Smooth muscle cell of the brain vasculature (primary cell): ENCODE measurements around the gene SBSN.
"Not testable (repeated sequence)": the region's sequence is repeated elsewhere in the genome, so short reads cannot be mapped to it uniquely, and the experiment has no call there.

Source experiments
- DNase-seq: peaks from one replicate; pipeline ENCODE4 v3.0.0-alpha.2; 2012; ENCODE audit warnings: low read depth, low spot score

SBSN gene

DNA sequence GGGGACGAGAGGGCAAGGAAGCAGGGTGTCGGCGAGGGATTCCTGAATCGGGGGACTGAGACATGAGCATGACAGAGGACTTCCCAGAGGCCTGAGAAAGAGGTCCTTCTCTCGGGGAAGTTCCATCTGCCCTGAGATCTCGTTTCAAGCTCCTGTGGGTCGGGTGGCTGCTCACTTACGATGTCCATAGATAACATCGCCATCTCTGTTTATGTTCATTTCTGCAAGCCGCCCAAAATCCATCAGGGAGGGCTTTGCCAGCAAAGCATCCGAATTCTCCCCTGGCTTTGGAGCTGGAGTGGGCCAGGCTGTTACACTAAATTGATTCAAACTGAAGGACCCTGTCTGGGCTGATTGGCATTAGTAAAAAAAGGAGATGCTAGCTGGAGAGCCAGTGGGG lies 20.6 kb downstream of the SBSN start:
- DNase-seq = no peak

DNA sequence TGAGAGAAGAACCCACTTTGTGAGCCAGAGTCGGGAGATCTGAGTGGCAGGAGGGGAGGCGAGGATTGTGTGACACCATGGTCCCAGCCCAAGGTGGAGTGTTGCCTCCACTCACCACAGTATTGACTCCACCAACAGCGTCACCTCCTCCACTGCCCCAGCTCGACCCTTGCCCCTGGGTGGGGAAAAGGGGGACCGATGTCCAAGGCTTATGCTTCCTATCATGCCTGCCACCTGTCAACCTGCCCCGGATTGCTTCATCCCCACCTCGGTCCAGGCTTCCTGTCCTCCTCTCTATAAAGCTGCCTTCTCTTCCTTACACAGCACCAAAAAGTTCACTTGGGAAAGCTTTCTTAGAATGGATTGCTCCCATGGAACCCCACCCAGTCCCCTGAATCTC lies 22.1 kb downstream of the SBSN start:
- no peak for DNase-seq

DNA sequence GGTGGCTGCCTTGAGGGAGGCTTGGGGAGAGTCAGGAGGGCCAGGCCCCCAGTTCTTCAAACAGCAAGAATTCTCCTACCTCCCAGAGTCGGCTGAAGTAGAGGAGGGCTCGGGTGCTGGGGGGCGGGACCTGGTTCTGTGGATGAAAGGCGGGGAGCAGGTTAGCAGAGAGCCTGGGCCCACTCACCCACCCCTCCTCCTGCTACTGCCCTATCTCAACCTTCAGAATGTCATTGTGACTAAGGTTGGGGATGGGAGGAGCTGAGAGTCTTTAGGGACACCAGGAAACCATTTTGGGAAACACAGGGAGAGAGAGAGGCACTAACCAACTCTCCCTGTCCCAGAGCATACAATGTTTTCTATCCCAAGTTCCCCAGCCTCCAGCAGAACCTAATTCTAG lies 25.4 kb downstream of the SBSN start:
- DNase-seq = no peak

DNA sequence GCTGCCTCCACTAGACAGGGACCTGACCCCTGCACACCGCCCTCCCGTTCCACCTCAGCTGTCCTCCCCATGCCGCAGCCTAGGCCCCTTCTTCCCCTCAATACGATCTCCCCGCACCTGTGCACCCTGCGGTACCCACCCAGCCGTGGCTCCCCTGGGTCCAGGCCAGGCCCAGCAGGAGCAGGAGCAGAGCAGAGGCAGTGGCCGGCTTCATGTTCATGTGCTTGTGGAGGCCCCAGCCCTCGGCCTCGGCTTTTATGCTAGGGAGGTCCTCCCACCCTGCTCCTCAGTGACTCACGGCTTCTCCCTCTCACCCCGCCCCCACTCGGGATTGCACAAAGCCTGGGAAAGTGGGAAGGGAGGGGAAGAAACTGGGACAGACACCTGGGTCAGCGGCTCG lies 26.4 kb downstream of the SBSN start:
- no peak for DNase-seq

DNA sequence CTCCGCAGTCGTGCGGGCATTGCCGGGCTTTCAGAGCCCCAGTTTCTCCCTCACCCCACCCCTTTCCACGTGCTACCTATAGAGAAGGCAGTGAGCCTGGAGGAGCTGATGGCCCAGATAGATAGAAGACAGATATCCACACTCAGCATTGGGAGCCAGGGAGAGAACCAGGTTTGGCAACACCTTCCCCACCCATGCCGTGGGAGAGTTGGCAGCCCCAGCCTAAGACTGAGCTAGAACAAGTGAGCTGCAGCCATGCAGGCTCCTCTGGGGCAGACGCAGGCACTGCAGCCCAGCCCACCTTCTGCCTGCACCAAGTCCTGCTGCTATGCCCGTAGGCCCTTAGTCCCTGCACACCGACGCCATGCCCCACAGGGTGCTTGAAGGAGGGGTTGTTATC lies 27.5 kb downstream of the SBSN start:
- no peak for DNase-seq

DNA sequence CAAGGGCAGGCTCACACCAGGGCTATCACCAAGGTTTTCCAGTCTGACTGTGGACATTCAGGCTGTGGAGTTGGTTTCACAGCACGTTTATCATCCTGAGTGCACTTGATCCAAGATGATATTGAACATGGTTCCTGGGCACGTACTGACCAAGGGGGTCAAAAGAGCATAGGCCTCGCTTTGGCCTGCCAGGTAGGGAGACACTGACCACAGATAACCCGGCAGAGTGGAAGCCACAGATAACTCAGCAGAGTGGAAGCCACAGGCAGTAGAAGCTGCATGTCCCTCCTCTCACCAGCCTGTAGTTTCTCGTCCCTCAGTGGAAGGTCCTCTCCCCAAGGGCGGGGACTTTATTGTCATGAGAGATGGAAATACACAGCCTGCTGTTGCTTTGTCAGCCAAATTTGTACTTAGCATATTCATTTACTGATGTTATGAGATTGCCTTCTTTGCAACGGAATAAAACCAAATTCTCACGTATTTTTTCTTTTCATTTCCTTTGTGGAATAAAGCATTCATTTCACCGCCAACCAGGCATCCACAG lies 29.1 kb downstream of the SBSN start:
- DNase-seq = no peak

DNA sequence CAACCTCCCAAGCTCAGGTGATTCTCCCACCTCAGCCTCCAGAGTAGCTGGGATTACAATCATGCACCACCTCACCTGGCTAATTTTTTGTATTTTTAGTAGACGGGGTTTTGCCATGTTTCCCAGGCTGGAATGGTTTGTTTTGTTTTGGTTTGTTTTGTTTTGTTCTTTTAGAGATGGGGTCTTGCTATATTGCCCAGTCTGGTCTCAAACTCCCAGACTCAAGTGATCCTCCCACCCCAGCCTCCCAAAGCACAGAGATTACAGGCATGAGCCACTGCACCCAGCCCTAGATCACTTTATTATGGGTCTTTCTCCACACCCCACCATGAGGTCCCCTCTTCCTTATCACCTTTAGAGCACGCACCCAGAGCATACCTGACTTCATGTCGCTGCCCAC lies 29.9 kb downstream of the SBSN start:
- DNase-seq = no peak

DNA sequence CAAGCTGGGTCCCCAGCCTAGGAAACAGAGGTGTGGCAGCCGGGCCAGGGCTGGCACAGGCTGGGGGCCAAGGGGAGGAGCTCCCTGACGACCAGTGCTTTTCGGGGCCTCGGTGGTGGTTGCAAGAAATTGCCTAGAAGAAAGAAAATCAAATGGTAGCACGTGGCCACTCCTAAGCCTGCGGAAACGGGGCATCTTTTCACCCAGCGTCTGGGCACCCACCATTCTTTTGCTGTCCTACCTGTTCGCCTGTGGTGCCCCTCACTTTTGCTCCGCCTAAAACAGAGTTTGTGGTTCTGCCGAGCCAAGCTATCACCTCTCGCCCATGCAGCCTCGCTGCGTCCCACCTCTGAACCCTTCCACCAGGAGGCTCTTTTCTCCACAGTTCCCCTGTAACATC lies 30.7 kb downstream of the SBSN start:
- DNase-seq = no peak

DNA sequence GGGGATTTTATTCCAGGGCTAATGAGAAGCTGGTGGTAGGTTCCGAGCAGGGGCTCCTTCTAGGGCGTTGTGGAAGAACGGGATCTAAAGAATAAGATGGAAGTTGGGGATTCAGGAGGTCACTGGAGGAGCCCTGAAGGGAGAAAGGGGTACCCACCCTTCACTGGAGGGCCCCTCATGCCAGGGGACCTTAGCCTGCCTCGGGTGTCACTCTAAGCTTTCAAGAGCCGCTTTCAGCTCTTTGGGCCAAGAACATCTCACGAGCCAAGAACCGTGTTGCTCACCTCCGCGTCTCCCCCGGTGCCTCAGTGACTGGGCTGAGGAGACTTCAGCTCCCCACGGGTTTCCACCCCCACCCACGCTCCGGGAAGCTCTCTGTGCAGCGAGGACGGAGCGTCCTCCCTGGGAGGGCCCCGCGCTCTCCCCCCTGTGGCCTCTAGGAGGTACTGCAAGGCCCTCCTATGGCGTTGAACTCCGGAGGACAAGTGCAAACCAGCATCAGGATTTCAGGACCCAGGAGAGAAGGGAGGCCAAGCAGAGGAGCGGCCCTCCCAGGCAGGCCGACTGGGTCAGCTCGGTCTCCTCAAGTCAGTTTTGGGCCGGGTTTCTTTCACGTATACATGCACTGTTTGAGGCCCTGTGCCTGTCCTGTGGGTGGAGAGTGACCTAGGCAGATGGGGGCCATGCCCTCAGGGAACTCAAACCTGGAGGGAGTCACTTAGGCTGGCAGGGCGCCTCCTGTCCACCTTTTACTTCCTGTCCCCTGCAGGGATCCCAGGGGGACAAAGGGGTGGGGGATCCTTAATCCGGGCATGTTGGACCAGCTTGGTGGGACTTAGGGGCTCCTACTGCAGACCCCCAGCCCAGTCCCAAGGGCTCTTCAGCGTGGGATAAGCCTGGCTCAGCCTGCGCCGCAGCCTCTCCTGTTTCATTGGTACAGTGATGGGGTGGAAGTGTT lies 32.7 kb downstream of the SBSN start:
- no peak for DNase-seq

DNA sequence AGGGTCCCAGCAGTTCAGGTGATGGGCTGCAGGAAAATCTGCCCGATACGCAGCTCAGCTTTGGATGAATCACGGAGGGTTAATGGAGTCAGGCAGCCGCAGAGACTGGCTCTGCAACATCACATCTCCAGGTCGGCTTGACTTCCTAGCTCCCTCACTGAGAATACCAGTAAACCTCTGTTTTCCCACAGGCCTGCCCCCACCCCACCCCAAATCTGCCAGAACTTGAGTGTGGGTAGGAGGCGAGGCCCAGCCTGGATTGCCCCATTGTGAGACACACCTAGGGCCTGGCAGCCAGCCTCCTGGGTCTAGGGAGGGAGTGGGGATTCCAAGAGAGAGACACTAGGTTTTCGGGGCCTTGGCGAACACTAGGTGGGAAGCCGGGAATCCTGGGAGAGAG lies 34.1 kb downstream of the SBSN start:
- DNase-seq = no peak

DNA sequence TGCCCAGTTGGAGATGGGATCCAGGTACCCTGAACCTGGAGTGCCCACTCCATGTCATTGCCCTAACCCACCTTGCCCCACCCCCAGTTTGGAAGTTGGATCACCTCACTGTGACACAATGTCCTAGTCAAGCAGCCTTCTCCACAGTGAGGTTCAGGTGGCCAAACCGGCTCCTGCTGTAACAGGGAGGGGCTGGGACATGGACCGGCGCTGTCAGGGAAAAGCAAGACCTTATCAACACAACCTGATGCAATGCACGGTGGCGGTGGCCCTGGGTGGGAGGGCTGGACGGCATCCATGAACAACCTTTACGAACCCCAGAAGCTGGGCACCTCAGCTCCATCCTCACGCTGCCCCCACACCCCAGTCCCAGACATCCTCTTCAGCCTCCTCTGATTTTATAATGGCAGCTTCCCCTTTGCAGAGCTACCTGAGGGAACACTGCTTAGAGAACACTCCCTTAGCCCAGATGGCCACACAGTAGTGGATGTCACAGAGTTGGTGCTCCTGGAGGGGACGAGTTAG lies 36.2 kb downstream of the SBSN start:
- no peak for DNase-seq

DNA sequence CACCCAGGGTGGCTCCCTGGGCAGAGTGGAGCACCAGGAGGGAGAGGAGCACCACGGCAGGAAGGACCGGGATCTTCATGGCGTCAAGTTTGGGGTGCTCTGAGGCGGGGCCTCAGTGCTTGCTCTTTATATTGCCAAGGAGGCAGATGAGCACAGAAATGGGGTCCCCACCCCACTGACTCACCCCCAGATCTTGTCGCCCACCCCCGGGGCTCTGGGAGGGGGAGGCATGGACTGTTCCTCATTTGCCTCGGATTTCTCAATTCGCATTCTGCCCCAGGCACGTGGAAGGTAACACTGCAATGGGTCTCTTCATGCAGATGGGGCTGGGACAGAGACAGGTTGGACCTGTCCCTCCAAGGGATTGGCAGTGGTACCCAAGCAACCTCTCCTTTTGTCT lies 37.7 kb downstream of the SBSN start, which contains the start of gene KRTDAP:
KRTDAP (minus strand) TSS at position 101 of the 400 bp plus-strand sequence; CDS start at position 79, 22 bp downstream.
- DNase-seq = no peak

DNA sequence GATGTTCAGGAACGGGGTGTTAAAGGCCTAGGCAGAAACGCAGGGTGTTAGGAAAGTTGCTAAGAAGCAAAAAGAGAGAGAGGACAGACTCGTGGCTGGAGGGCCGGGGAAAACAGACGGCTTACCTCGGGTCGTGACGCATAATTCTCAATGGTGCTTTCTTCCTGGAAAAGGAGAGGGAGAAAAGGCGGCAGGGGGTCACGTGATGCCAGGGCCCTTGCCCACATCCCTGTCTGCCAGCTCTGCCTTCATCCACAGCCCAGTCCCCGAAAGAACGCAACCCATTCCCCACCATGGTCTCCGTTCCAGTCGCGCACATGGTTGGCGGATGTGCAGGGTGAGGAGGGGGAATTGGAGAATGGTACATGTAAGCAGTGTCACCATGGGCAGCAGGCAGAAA lies 39.4 kb downstream of the SBSN start:
- no peak for DNase-seq

DNA sequence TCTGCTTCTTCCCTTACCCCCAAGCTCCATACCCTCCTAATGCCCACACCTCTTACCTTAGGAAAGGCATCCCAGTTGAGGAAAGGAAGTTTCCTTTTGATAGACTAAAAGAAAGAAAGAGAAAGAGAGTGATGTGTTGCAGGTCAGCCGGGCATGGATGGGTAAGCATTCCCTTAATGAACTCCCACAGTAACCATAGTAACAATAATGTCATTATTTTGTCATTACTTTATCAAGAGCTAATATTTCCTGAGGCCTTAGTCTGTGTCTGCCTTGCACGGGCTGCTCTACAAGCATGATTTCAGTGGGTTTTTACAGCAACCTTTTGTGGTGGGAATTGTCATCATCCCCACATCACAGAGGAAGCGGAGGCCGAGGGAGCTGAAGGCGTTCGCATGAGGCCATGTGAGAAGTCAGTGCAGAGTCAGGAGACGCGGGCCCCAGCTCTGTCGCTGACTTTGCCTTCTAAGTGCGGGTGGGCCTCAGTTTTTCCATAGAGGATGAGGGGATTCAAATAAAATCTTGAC lies 40.4 kb downstream of the SBSN start:
- no peak for DNase-seq

DNA sequence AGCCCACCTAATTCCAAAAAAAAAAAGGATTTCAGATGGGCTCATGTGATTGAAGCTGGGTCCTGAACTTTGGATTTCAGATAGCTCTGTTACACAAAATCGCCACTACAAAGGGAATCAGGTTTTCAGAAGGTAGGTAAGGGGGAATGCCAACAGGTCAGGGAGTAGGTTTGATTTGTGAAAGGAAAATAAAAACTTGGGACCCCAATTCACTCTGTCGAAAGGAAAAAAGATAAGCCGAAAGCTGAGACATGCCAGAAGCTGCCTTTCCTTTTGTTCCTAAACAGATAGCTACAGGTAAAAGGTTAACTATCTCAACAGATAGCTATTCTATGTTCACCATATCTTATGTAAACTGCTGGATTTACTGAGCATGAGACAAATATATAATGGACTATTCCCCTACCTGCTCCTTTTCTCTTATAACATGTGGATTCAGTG lies 41.8 kb downstream of the SBSN start:
- no peak for DNase-seq

DNA sequence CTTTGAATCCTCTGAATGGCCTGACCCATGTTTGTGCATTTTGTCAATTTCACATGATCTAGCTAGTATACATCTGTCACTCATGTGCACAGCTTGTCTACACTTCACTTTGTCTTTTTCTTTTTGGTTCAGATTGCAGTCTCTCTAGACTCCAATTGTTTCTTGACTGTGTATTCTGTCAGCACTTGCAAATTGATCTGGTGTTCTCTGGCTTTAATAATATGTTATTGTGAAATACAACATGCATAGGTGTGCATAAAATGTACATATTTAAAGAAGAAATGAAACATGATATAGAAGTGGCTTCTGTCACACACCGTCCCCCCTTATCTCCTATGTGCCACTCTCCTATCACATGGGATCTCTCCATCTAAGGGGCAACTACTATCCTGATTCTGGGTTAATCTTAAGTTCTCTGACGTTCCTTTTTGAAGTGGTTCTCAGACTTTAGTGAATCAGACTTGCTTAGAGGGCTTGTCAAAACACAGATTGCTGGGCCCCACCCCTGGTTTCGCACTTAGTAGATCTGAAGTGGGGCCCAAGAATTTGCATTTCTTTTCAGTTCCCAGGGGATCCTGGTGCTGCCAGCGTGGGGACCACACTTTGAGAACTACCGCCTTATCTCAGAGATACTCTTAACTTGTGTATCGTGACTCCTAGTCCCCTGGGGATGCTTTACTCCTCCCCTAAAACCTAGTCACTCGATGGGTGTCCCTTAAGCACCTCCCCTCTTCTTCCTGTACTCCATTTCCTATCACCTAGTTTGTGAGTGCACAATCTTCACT lies 43.7 kb downstream of the SBSN start:
- DNase-seq = no peak

DNA sequence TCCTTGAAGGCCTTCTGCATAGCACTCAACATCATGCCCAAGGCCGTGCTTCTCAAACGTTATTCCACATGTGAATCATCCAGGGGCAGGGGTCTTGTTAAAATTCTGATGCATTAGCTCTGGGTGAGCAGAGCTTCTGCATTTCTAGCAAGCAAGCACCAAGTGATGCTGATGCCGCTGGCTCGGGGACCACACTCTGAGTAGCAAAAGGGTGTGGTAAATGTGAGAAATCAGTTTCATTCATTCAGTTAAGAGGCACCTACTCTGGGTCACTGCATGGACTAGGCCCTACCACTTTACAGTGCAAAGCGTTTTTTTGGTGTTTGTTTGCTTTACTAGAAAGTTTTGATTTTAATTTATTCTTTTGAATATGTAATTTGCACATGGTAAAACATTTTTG lies 45.0 kb downstream of the SBSN start:
- DNase-seq = no peak

DNA sequence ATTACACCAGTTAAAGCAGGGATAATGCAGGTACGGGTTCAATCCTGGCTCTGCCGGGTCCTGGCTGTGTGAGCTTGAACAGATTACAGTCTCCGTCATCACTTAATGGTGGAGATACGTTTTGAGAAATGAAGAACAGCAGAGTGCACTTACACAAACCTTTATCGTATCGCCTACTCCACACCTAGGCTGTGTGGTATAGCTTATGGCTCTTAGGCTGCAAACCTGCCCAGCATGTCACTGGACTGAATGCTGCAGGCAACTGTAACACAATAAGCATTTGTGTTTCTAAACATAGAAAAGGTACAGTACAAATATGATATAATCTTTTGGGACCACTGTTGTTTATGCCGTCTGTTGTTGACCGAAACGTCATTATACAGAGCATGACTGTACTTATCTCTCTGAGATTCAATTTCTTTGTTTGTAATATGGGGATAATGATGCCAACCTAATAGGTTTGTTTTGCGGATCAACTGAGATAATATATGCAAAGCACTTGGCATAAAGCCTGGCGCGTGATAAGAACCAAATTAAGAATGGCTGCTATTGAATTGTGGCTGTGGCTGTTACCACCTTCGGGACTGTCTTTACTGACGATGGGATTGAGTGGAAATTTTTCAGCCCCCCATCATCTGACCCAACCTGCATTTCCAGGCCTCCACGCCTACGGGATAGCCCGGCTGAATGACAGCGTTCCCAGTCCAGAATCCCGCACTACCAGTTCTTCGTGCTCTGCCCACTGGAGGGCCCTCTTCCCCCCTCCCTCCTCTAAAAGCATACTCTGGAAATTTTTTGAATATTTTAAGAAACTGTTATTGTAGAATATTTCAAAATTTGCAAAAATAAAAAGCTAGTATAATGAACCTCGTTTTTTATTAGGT lies 49.1 kb downstream of the SBSN start:
- no peak for DNase-seq

DNA sequence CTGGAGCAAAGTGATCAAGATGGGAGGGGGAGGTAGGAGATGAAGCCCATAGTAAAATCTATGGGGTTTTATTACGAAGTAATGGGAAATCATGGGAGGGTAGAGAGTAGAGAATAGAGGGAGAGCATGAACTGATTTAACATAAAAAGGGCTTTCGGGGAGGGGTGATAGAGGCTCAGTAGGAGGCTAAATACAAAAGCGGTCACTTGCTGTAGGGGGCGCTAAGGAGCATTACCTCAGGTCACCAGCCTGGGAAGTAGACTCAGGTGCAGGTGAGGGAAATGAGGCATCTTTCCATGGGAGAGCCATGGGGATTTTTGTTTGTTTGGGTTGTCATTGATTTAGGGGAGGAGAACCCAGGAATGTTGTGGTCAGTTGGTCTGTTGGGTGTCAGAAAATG lies 52.0 kb downstream of the SBSN start:
- DNase-seq = no peak

DNA sequence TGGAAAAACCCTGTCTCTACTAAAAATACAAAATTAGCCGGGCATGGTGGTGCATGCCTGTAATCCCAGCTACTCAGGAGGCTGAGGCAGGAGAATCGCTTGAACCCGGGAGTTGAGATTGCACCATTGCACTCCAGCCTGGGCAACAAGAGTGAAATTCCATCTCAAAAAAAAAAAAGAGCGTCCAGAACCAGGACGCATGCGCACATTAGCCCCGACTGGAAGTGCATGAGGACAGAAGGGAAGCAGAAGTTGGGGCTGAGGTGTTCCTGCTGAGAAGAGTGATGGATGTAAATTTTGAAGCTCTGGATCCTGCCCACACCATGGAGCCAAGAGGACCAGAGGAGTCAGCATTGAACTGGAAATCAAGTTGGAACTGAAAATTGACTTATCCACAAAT lies 53.5 kb downstream of the SBSN start:
- DNase-seq = not testable (repeated sequence)

DNA sequence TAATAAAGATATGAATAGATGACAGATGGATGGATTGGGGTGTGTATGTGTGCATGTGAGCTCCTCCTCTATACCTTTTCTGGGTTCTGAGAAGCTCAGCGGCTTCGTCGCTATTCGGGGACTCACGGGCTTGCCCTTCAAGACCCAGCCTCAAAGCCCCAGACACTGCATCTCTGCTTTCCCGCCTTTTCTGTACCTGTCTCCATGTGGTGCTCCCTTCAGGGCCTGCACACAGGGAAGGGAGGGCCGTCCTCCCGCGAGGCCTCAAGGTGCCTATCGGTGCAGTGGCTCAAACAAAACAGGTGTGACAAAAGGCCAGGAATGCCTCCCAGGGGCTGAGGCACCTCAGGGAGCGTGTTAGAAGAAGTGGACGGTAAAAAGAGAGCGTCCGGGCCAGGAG lies 54.0 kb downstream of the SBSN start:
- DNase-seq = no peak
